Fibroblast of the aortic adventitia (primary cell): ENCODE results near the gene BEGAIN. TPM values are rescaled to one million over a fixed set of nuclear protein-coding genes. Genes with fewer than 3 reads are reported as not detected.

Source experiments
- DNase-seq: peaks from one replicate; pipeline ENCODE4 v3.0.0-alpha.2; 2010; ENCODE audit warnings: low read depth
- H3K4me3 ChIP-seq: 2 replicates; pipeline ENCODE4 v1.5.1; 2011; ENCODE audit warnings: low read depth, mild to moderate bottlenecking, control low read depth, low read length, moderate library complexity
- total RNA-seq: library from RNA; depleted of rRNA; stranded (reverse); fragments of >200 nt; gene quantifications from 2 replicates; pipeline ENCODE4 v1.2.3, GENCODE V29; 2012; ENCODE audit warnings: low replicate concordance
- TF ChIP-seq, protein P1 (sequence below): IDR thresholded peaks from 2 replicates; pipeline ENCODE4 v1.5.1; 2011; ENCODE audit warnings: mild to moderate bottlenecking, low read length, control low read depth, inconsistent platforms; ENCODE audit not compliant: insufficient read depth

Gene BEGAIN
- total RNA-seq, 1 donor: 0.18 TPM

DNA sequence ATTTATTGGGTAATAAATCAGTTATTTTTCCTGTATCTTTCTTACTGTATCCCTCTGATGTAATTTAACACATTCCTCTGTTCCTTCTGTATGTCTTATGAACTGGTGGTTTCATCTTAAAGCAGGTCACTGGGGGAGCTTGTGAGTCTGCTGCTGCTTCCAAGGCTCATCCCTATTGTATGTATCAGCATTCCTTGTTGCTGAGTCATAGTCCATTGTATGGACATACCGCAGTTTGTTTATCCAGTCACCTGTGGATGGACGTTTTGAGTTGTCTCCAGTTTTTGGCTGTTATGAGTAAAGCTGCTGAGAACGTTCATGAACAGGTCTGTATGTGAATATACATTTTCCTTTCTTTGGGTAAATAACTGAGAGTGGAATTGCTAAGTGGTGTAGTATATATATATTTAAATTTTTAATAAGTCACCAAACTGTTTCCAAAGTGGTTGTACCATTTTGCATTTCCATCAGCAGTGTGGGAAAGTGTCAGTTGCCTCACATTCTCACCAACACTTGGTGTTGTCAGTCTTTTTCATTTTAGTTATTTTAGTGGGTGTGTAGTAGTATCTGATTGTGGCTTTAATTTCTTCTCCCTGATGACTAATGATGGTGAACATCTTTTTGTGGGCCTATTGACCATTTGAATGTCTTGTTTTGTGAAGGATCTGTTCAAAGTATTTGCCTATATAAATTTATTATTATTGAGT, 82.7 kb downstream of the BEGAIN start:
- DNase-seq: peak; percentile 11
- H3K4me3 ChIP-seq: no peak overlapping the region
- TF ChIP-seq, protein P1, sequence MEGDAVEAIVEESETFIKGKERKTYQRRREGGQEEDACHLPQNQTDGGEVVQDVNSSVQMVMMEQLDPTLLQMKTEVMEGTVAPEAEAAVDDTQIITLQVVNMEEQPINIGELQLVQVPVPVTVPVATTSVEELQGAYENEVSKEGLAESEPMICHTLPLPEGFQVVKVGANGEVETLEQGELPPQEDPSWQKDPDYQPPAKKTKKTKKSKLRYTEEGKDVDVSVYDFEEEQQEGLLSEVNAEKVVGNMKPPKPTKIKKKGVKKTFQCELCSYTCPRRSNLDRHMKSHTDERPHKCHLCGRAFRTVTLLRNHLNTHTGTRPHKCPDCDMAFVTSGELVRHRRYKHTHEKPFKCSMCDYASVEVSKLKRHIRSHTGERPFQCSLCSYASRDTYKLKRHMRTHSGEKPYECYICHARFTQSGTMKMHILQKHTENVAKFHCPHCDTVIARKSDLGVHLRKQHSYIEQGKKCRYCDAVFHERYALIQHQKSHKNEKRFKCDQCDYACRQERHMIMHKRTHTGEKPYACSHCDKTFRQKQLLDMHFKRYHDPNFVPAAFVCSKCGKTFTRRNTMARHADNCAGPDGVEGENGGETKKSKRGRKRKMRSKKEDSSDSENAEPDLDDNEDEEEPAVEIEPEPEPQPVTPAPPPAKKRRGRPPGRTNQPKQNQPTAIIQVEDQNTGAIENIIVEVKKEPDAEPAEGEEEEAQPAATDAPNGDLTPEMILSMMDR: no peak

GRCh38 chr14:100503251-100503650, 84.0 kb downstream of the BEGAIN start:
- TF ChIP-seq, protein P1: no peak
- no peak for DNase-seq
- H3K4me3 ChIP-seq: no peak overlapping the region

- TF ChIP-seq, protein P1: no peak
- no peak overlapping the region for H3K4me3 ChIP-seq
- no peak for DNase-seq
Observed at GRCh38 chr14:100502622-100503220, 84.5 kb downstream of the BEGAIN start.

DNA sequence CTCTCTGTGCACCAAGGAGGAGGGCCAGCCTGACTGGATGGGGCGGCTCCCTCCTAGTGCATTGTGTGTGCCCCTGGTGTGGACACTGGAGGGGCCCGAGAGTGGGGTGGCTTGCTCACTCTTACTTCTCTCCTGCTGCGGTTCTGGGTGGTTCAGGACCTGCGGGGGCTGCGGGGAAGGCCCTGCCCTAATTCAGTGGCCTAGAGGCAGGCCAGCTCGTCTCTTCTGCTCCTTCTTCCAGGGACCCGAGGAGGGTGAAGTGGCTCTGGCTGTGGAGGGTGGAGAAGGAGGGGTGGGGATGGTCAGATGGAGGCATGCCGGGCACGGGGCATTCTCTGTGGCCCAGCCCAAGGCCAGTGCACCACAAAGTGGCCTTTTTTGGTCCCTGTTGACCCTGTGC, 87.1 kb downstream of the BEGAIN start:
- no peak for DNase-seq
- H3K4me3 ChIP-seq: no peak overlapping the region
- TF ChIP-seq, protein P1: no peak

DNA sequence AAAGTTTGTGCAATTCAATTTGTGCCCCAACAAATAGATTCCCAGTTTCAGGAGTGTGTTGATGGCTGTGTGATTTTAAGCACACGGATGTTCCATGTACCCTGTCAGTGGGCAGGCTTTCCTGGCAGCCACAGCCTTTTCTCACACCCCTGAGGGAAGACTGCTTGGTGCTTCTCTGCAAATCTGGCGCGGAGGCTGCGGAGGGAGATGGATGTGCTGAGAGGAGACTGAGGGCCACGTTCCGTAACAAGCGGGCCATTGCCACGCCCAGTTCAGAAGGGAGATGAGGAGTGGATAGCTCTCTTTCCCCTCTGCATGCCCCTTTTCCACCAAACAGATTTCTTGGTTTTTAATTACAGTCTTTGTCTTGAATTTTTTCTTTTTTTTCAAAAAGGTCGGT, 89.1 kb downstream of the BEGAIN start:
- TF ChIP-seq, protein P1: no peak
- DNase-seq: no peak
- H3K4me3 ChIP-seq: no peak overlapping the region

DNA sequence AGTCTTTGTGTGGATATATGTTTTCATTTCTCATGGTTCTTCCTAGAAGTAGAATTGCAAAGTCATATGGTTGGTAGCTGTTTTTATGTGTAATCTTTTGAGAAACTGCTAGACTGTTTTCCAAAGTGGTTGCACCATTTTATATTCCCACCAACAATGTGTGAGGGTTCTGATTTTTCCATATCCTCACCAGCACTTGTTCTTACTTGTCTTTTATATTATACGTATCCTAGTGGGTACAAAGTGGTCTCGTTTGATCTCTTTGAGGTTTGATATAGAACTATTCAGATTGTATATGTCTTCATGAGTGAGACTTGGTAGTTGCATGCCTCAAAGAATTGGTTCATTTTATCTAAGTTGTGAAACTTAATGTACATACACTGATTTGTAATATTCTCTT, 91.3 kb downstream of the BEGAIN start:
- TF ChIP-seq, protein P1: no peak
- H3K4me3 ChIP-seq: no peak overlapping the region
- DNase-seq: no peak
